Bronchial epithelial cell (primary cell): ENCODE data around the gene CFAP69. TPM values are rescaled to one million over a fixed set of nuclear protein-coding genes. Genes with fewer than 3 reads are reported as not detected.

Experiments used
- DNase-seq: peaks from one replicate; pipeline ENCODE4 v3.0.0-alpha.2; 2010; ENCODE audit warnings: low read depth
- FAIRE-seq: peaks from 2 replicates; lab custom pipeline; 2011; peaks lifted over from hg19 to GRCh38; lab: Jason Lieb, UNC
- H3K27me3 ChIP-seq: 2 replicates; pipeline ENCODE4 v1.5.1; 2011; ENCODE audit warnings: low read length; ENCODE audit not compliant: control insufficient read depth, insufficient read depth
- H3K36me3 ChIP-seq: 2 replicates; pipeline ENCODE4 v1.5.1; 2011; ENCODE audit warnings: low read length; ENCODE audit not compliant: control insufficient read depth, insufficient read depth
- H3K4me3 ChIP-seq: 2 replicates; pipeline ENCODE4 v1.5.1; 2011; ENCODE audit warnings: mild to moderate bottlenecking, low read depth, low read length, control low read depth
- CTCF ChIP-seq: IDR thresholded peaks from 2 replicates; pipeline ENCODE4 v1.5.1; 2011; ENCODE audit warnings: mild to moderate bottlenecking, moderate library complexity, low read length, control low read depth, inconsistent platforms; ENCODE audit not compliant: insufficient read depth, severe bottlenecking
- total RNA-seq: library from RNA; depleted of rRNA; stranded (reverse); fragments of >200 nt; gene quantifications from 2 replicates; pipeline ENCODE4 v1.2.1, GENCODE V29; 2014

CFAP69 gene
- total RNA-seq, 1 donor from 2014 or later, result 0.53 TPM

GRCh38 chr7:90239625-90240228, 5.2 kb upstream of the CFAP69 start:
- Histone ChIP-seq H3K27me3 (no peaks in the 10 kb centered on the region), H3K4me3 (no peak overlapping the region), H3K36me3 (no peaks in the 10 kb centered on the region)
- no peak for DNase-seq
- no peak for TF ChIP-seq CTCF
- no peak for FAIRE-seq

GRCh38 chr7:90242369-90243168, 2.4 kb upstream of the CFAP69 start:
- DNase-seq (no peak), FAIRE-seq (no peak)
- TF ChIP-seq CTCF, result no peak
- no peaks in the 10 kb centered on the region for H3K27me3 ChIP-seq
- H3K4me3 ChIP-seq, result no peak overlapping the region
- no peaks in the 10 kb centered on the region for H3K36me3 ChIP-seq

- Histone ChIP-seq H3K4me3 (no peak overlapping the region), H3K27me3 (no peaks in the 10 kb centered on the region), H3K36me3 (no peaks in the 10 kb centered on the region)
- no peak for FAIRE-seq
- DNase-seq, result no peak
- no peak for TF ChIP-seq CTCF
Observed at GRCh38 chr7:90243556-90243955, 1.4 kb upstream of the CFAP69 start.

DNA sequence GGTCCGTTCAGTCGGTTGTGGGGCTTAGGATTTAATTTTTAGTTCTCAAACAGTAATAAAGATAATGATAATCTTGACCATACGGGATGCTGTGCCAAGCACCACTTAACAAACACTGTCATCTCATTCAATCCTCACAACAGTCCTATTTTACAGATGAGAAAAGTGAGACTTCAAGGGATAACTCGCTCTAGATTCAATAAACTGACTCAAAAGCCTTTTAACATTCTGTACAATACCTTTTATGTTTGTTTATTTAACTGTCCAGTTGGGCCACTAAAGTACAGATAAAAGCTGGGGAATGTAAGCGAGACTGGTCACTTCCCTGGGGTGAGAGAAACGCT, 437 bp upstream of the CFAP69 start:
- no peaks in the 10 kb centered on the region for H3K27me3 ChIP-seq
- DNase-seq (no peak), FAIRE-seq (no peak)
- no peak for TF ChIP-seq CTCF
- H3K4me3 ChIP-seq, result peak overlapping the region; percentile 69
- no peaks in the 10 kb centered on the region for H3K36me3 ChIP-seq

DNA sequence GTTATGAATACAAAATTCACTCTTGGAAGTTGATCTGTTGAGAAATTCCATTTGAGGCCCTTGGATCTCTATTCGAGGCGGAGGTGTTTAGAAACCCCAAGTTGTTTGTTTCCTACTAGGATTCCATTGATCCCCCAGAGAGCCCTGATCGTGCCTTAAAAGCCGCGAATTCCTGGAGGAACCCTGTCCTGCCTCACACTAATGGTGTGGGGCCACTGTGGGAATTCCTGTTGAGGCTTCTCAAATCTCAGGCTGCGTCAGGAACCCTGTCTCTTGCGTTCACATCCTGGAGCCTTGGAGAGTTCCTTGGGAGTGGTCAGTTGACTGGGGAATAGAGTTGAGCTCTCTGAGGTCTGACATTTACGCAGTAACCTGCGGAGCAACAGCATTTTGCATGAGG, 1.2 kb downstream of the CFAP69 start:
- TF ChIP-seq CTCF, result no peak
- Histone ChIP-seq H3K36me3 (no peaks in the 10 kb centered on the region), H3K27me3 (no peaks in the 10 kb centered on the region), H3K4me3 (no peak overlapping the region)
- DNase-seq (no peak), FAIRE-seq (no peak)

GRCh38 chr7:90248706-90249105, 3.7 kb downstream of the CFAP69 start:
- no peaks in the 10 kb centered on the region for H3K27me3 ChIP-seq
- DNase-seq (no peak), FAIRE-seq (no peak)
- no peak overlapping the region for H3K4me3 ChIP-seq
- no peaks in the 10 kb centered on the region for H3K36me3 ChIP-seq
- no peak for TF ChIP-seq CTCF
